ENCODE results near the gene ZFP90. TPM values are rescaled to one million over a fixed set of nuclear protein-coding genes. Genes with fewer than 3 reads are reported as not detected.

The ZFP90 gene
- total RNA-seq, 1 donor, result 22.5 TPM

DNA sequence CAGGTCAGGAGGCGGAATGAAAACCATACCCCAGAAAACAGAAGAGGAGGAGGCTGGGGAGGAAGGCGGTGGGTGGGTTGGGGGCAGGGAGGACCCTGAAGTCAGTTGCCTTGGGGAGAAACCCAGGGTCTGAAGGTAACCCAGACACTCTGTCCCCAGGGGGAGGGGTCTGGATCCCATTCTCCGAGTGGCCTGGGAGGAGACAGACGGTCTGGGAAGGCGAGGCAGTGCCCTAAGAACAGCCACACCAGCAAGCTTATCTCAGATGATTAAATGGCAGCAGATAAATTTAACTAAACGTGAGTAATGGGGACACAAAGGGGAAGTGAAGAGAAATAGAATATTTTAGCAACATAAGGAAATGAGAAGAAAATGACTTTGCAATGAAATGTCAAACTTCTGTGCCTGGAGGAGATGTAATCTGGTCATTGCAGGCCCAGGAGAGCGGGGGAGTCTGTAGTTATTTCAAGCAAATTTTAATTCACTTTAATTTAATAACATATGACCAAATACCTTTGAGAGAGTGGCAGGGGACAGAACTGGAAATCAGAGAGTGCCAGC is 21.4 kb upstream of the ZFP90 start:
- no peak overlapping the region for H3K4me3 ChIP-seq (ENCODE audit: low read depth, low read length)
- no peak for DNase-seq (ENCODE audit: low read depth)
- TF ChIP-seq CTCF (IDR thresholded peaks at IDR 0.05; ENCODE audit: insufficient read depth, low read depth, low read length), result no peak

DNA sequence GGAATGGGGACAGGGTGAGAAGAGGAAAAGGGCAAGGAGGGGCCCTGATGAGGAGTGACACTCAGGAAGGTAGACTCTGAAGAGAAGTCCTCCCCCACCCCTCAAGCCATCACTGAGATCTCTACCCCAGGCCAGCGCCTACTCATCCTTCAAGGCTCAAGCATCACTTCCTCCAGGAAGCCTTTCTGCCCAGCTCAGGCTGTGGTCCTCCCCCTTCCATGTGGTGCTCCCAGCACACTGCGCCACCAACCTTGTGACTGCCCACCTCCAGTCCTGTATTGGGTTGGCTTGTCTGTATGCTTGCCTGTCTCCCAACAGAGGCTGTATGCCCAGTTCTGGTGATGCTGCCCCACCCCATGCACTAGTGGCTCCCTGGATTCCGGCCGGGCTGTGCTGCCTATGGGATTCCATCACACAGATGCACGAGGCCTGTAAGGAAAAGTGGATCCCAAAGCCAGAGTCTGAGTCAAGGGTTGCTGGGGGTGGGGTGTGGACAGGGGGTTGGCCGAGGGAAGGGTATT is 19.8 kb upstream of the ZFP90 start:
- no peak overlapping the region for H3K4me3 ChIP-seq (ENCODE audit: low read depth, low read length)
- TF ChIP-seq CTCF (IDR thresholded peaks at IDR 0.05; ENCODE audit: insufficient read depth, low read depth, low read length), result no peak
- no peak for DNase-seq (ENCODE audit: low read depth)

GRCh38 chr16:68520649-68521086 is 18.4 kb upstream of the ZFP90 start:
- peak overlapping the region; percentile 16 for H3K4me3 ChIP-seq (ENCODE audit: low read depth, low read length)
- peak; percentile 73 for DNase-seq (ENCODE audit: low read depth)

DNA sequence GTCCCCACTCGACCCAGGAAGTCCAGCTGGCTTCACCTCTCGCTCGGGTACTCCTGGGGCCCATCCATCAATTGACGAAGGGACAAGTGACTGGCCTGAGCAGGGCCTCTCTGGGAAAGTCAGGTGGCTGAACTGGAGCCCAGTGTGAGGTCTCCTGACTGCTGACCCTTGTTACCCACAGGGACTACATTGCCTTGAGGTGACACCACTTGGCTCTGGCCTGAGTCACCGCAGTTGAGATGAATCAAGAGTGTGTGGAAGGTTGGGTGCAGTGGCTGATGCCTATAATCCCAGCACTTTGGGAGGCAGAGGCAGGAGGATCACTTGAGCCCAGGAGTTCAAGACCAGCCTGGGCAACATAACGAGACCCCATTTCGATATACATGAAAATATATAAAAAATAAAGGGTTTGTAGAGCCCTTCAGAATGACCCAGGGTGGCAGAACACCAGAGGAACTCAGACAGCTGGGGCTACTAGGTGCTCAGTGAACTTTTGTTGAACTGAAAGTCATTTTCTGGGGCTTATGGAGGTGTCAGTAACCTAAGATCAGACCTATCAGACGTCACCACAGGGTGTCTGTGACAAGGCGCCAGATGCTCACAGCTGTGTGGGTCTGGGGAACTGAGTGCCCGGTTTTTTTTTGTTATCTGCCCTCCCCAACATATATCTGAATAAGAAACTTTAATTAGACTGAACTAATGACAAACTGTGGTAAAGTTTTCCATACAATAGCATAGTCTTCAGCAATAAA is 14.8 kb upstream of the ZFP90 start:
- no peak for DNase-seq (ENCODE audit: low read depth)
- no peak overlapping the region for H3K4me3 ChIP-seq (ENCODE audit: low read depth, low read length)
- TF ChIP-seq CTCF (IDR thresholded peaks at IDR 0.05; ENCODE audit: insufficient read depth, low read depth, low read length), result no peak

More at GRCh38 chr16:68520649-68521086, 18.4 kb upstream of the ZFP90 start:
- peak; percentile 94 for TF ChIP-seq CTCF (IDR thresholded peaks at IDR 0.05; ENCODE audit: insufficient read depth, low read depth, low read length)

DNA sequence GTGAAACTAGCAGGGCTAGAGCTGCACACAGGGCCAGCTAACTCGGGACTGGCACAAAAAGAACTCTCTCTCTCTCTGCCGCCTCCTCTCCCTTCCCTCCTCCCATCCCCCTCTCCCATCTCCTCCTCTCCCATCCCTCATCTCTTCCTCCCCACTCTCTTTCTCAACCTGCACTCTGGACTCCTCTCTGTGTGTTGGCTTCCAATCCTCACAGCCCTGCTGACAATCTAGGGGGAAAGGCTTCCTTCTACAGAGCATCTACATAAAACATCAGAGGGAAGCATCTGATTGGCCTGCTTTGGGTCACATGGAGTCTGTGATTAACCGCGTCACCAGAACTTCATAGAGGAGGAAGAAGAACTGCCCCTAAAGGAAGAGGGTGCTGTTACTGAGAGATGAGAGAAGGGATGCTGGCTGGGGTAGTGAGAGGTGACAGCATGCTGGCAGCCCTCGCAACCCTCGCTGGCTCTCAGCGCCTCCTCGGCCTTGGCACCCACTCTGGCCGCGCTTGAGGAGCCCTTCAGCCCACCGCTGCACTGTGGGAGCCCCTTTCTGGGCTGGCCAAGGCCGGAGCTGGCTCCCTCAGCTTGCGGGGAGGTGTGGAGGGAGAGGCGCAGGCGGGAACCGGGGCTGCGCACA is 12.8 kb upstream of the ZFP90 start:
- TF ChIP-seq CTCF (IDR thresholded peaks at IDR 0.05; ENCODE audit: insufficient read depth, low read depth, low read length), result no peak

GRCh38 chr16:68526782-68527145 is 12.3 kb upstream of the ZFP90 start:
- DNase-seq (ENCODE audit: low read depth), result no peak
- no peak for TF ChIP-seq CTCF (IDR thresholded peaks at IDR 0.05; ENCODE audit: insufficient read depth, low read depth, low read length)
- H3K4me3 ChIP-seq (ENCODE audit: low read depth, low read length), result no peak overlapping the region

More for the DNA sequence above, 12.8 kb upstream of the ZFP90 start:
- no peak overlapping the region for H3K4me3 ChIP-seq (ENCODE audit: low read depth, low read length)
- no peak for DNase-seq (ENCODE audit: low read depth)
